ENCODE data around the gene ZEB2.

GRCh38 chr2:144438801-144439631 lies 80.9 kb downstream of the ZEB2 start:
- TF ChIP-seq CTCF (IDR thresholded peaks at IDR 0.05; ENCODE audit: control extremely low read depth in 1 of 3, insufficient read depth in 1 of 3, low read depth in 1 of 3, low read length in 3 of 3), result no peak
- no peak for TF ChIP-seq RNF2 (IDR thresholded peaks at IDR 0.05; ENCODE audit: borderline replicate concordance, low read depth, low read length, missing control alignments, poor library complexity, severe bottlenecking)
- no peak for TF ChIP-seq SIN3A (conservative IDR thresholded peaks at IDR 0.05 in 1 of 2, IDR thresholded peaks at IDR 0.05 in 1 of 2; ENCODE audit: low read depth in 1 of 2, low read length in 2 of 2)
- TF ChIP-seq POLR2AphosphoS5 (IDR thresholded peaks at IDR 0.05; ENCODE audit: low read depth, low read length), result no peak
